ENCODE results near the gene GDAP1L1.
"Not testable (repeated sequence)": the region's sequence is repeated elsewhere in the genome, so short reads cannot be mapped to it uniquely, and the experiment has no call there.

The GDAP1L1 gene

GRCh38 chr20:44306927-44307326 is 59.8 kb downstream of the GDAP1L1 start:
- no peak for DNase-seq

DNA sequence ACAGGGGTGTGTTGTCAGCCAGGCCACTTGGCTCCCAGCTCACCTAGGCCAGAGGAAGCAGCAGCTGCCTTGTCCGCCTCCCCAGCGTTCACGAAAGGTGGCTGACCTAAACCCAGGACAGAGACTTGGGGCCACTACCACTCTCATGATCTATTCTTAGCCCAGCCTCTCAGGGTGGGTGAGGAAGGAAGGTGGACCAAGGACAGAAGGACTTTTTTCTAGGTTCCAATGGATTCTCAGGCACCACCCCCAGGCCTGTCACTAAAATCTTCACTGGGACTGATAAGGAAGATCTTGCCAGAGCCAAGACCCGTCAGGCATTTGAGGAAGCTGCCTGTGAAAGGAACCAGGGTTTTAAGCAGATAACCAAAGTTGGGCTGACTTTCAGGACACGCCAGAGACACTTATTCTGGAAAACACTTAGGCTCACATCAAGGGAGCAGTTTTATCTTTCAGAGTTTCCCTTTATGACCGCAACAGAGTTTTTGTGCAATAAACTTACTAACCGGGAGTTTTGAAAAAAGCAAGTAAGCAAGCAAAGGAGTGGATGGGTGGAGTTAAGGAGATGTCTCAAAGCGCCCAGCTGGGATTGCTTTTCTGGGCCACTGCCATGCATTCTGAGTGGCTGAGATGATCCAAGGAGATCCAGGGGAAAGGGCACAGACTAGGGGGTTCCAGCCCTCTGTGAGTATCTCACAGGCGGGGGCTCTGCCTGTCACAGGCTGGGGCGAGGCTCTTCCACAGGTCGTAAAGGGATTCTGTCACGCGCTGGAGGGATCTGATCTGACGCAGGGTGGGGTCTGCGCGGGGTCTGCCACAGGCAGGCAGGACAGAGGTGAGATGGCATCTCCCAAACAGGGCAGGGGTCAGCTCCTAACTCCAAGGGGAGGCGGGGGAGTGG is 62.9 kb downstream of the GDAP1L1 start:
- peak; percentile 43 for DNase-seq

GRCh38 chr20:44310664-44311639 is 63.8 kb downstream of the GDAP1L1 start, which contains the start of gene FITM2:
TSS of gene FITM2 (minus strand) at chr20:44311202. CDS start at chr20:44311148, 54 bp downstream.
- peak; percentile 97 for DNase-seq

- no peak for DNase-seq
Measured at GRCh38 chr20:44314870-44315269, 67.8 kb downstream of the GDAP1L1 start.

DNA sequence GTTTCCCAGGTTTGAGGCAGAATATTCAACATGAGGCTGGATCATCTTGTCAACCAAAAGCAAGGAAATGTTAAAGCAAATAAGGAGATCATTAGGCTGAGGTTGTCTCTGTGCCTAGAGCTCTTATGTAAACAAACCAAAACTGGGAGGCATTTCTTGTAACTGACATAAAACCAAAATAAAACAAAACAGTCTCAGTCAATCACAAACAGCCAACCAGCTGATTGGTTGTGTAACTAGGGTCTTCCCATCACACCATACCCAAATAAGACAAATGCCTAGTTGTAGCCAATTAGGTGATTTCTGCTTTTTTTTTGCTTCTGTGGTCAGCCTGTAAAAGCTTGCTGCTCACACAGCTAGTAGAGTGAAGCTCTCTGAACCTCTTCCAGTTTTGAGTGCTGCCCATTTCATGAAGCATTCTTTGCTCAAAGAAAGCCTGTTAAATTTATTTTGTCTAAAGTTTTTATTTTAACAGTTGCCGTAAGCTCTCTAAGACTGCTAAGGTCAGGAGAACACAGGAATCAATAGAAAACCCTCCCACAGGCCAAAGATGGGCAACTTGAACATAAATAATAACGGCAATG is 72.8 kb downstream of the GDAP1L1 start:
- DNase-seq, result no peak

DNA sequence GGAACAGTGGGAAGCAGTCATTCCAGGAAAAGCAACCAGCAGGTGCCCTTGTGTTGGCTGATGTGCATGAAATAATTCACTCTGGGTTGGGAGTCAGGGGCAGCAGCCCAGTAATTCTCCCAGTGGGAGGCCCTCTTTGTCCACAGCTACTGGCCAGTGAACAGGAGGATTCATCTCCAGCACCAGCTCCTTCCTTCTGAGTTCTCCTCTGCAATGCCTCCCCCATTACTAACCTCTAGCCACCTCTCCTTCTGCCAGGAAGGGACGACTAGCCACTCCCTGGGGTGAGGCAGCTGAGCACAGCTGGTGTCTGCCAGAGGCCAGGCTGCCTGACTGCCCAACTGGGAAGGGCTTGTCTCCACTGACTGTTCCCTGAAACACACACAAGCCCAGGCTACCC is 77.2 kb downstream of the GDAP1L1 start:
- DNase-seq, result no peak

GRCh38 chr20:44326391-44327159 is 79.5 kb downstream of the GDAP1L1 start:
- DNase-seq, result no peak

GRCh38 chr20:44327748-44328147 is 80.6 kb downstream of the GDAP1L1 start:
- not testable (repeated sequence) for DNase-seq

DNA sequence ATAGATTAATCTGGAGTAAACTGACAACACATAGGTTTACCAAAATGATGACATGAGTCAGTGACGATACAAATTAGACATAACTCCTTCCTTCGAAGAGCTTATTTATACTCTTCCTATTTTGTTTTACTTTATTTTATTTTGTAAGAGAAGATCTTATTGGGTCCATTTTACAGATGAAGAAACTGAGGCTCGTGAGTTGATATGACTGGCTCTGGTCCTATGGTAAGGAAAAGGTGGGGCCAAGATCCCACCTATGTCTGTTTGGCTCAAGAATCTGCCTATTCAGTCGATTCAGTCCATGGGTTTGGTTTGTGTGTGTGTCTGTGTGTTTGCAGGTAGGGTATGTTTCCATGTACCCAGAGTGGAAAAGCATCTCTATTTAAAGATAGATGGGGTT is 81.3 kb downstream of the GDAP1L1 start:
- no peak for DNase-seq

Measured in fibroblast of skin of back (primary cell).